HepG2 (cell line): Measurements from ENCODE around the gene ATR. TPM values are rescaled to one million over a fixed set of nuclear protein-coding genes. Genes with fewer than 3 reads are reported as not detected.
A peak's percentile ranks its signal among the peaks of the same experiment; 100 is the strongest.

Source experiments
- ATAC-seq: fragments of 200-7000 bp; cut with Tn5 transposase; 3 replicates; pipeline ENCODE4 v1.9.1; 2020; ENCODE audit warnings: mild to moderate bottlenecking, moderate library complexity
- BruUV-seq: library from RNA; stranded (reverse); fragments of 400-500 nt; replicated peaks from 2 replicates; lab custom pipeline; 2021; lab: Mats Ljungman, UMichigan
- CTCF ChIA-PET: fragments of 300-600 bp; formaldehyde crosslinking; extraction: SDS; loops from one replicate; lab custom pipeline; 2021; ENCODE audit warnings: low total read pairs, inconsistent platforms, low intra/inter-chr PET ratio; lab: Yijun Ruan, JAX
- POLR2A ChIA-PET: fragments of 350-600 bp; sonication (Branson Sonifier 250); formaldehyde crosslinking; loops from one replicate; lab custom pipeline; 2020; ENCODE audit warnings: antibody characterized with exemption, inconsistent platforms; lab: Yijun Ruan, JAX
- DNase-seq: peaks from one replicate; pipeline ENCODE4 v3.0.0-alpha.2; 2015; ENCODE audit warnings: low spot score
- FAIRE-seq: peaks from 3 replicates; lab custom pipeline; 2011; peaks lifted over from hg19 to GRCh38; lab: Jason Lieb, UNC
- H2AFZ ChIP-seq: one replicate; pipeline ENCODE4 v1.6.1; 2011; ENCODE audit warnings: low read length, inconsistent platforms
- H3K27ac ChIP-seq: fragments of 300-600 bp; 3 replicates; pipeline ENCODE4 v1.8.0; 2011; ENCODE audit warnings: mixed run types, mild to moderate bottlenecking, mixed read lengths, low read length, inconsistent platforms; ENCODE audit not compliant: insufficient read depth; ENCODE audit errors: extremely low read length
- H3K27me3 ChIP-seq, 2 experiments: fragments of 200-600 bp in 1 of 2; 2 replicates in 1 of 2; 3 replicates in 1 of 2; pipeline versions ENCODE4 v1.6.0 to v1.8.0; 2011; ENCODE audit warnings: low read length in 2 of 2, mild to moderate bottlenecking in 2 of 2, moderate library complexity in 2 of 2, inconsistent platforms in 1 of 2; ENCODE audit not compliant: insufficient read depth in 2 of 2, control insufficient read depth in 1 of 2
- H3K36me3 ChIP-seq, 2 experiments: fragments of 200-600 bp in 1 of 2; replicated peaks in 1 of 2; 2 replicates in 1 of 2; 3 replicates in 1 of 2; pipeline versions ENCODE4 v1.5.1 to v1.8.0; 2011; ENCODE audit warnings: low read length in 2 of 2, inconsistent platforms in 1 of 2; ENCODE audit not compliant: insufficient read depth in 2 of 2, control insufficient read depth in 1 of 2
- H3K4me1 ChIP-seq: 2 replicates; pipeline ENCODE4 v1.5.1; 2012; ENCODE audit warnings: low read length, inconsistent platforms; ENCODE audit not compliant: insufficient read depth
- H3K4me2 ChIP-seq: 2 replicates; pipeline ENCODE4 v1.6.0; 2011; ENCODE audit warnings: low read depth, low read length, inconsistent platforms
- H3K4me3 ChIP-seq, 3 experiments: fragments of 200-600 bp in 1 of 3; sonication (generic), shearing (Covaris generic) in 1 of 3; replicated peaks in 1 of 3; 2 replicates each; pipeline ENCODE4 v1.5.1; 2011 to 2016; ENCODE audit warnings: low read length in 3 of 3, inconsistent platforms in 2 of 3, low read depth in 2 of 3, mild to moderate bottlenecking in 2 of 3, control low read depth in 1 of 3, mixed read lengths in 1 of 3; ENCODE audit not compliant: insufficient read depth in 1 of 3
- H3K79me2 ChIP-seq: one replicate; pipeline ENCODE4 v1.6.1; 2011; ENCODE audit warnings: low read length, inconsistent platforms; ENCODE audit not compliant: insufficient read depth
- H3K9ac ChIP-seq: 2 replicates; pipeline ENCODE4 v1.6.0; 2011; ENCODE audit warnings: mild to moderate bottlenecking, low read depth, low read length, inconsistent platforms; ENCODE audit not compliant: insufficient read depth
- H3K9me3 ChIP-seq: 2 replicates; pipeline ENCODE4 v1.5.1; 2012; ENCODE audit warnings: mild to moderate bottlenecking, low read length
- H4K20me1 ChIP-seq: 2 replicates; pipeline ENCODE4 v1.6.0; 2011; ENCODE audit warnings: inconsistent platforms, mild to moderate bottlenecking, low read length, moderate library complexity; ENCODE audit not compliant: insufficient read depth
- ATF5 ChIP-seq: sonication (generic); formaldehyde crosslinking; IDR thresholded peaks from 2 replicates; pipeline ENCODE4 v1.4.0; 2020; ENCODE audit warnings: mild to moderate bottlenecking, low read depth, missing genetic modification reagents
- CSRNP1 ChIP-seq: sonication (generic); formaldehyde crosslinking; IDR thresholded peaks from 2 replicates; pipeline ENCODE4 v1.8.1; 2023; ENCODE audit warnings: mild to moderate bottlenecking, missing genetic modification reagents
- DMAP1 ChIP-seq: IDR thresholded peaks from 2 replicates; pipeline ENCODE4 v1.6.1; 2016
- FOXK1 ChIP-seq: sonication (generic); formaldehyde crosslinking; IDR thresholded peaks from 2 replicates; pipeline ENCODE4 v1.4.0; 2020; ENCODE audit warnings: low read depth, missing genetic modification reagents, borderline replicate concordance
- FOXO4 ChIP-seq: sonication (generic); formaldehyde crosslinking; conservative IDR thresholded peaks from 2 replicates; pipeline ENCODE4 v1.8.1; 2023; ENCODE audit warnings: missing genetic modification reagents
- PHF8 ChIP-seq: sonication (generic); formaldehyde crosslinking; IDR thresholded peaks from 2 replicates; pipeline ENCODE4 v1.5.0; 2020; ENCODE audit warnings: missing genetic modification reagents
- PLRG1 ChIP-seq: fragments of 450-650 bp; conservative IDR thresholded peaks from 2 replicates; pipeline ENCODE4 v1.6.1; 2016
- POLR2AphosphoS2 ChIP-seq: IDR thresholded peaks from 2 replicates; pipeline ENCODE4 v1.6.1; 2011; ENCODE audit warnings: low read depth, low read length, improper control_type of control experiment
- ZFYVE20 ChIP-seq: sonication (generic); formaldehyde crosslinking; IDR thresholded peaks from 2 replicates; pipeline ENCODE4 v1.8.0; 2023; ENCODE audit warnings: low read depth, mild to moderate bottlenecking, moderate library complexity, missing genetic modification reagents, borderline replicate concordance
- ZSCAN5A ChIP-seq: sonication (generic); formaldehyde crosslinking; IDR thresholded peaks from 2 replicates; pipeline ENCODE4 v1.8.0; 2022; ENCODE audit warnings: mild to moderate bottlenecking, missing genetic modification reagents, borderline replicate concordance
- WGBS: methylation state at CpG from one replicate; pipeline ENCODE4 v1.1.6; 2017; ENCODE audit warnings: low lambda C conversion rate; 5-methylcytosine and 5-hydroxymethylcytosine counted together
- in situ Hi-C: cut with HindIII; loops from 2 replicates; pipeline ENCODE4 v1.10.0; 2017; ENCODE audit warnings: low pct_unique_long_range_greater_than_20kb; ENCODE audit not compliant: extremely low pct_ligation_motif_present
- intact Hi-C: fragments of 100-400 bp; cut with micrococcal nuclease; formaldehyde crosslinking; loops from one replicate; pipeline ENCODE4 v1.10.0; 2022; ENCODE audit not compliant: unreplicated experiment
- polyA plus RNA-seq, 8 experiments: library from polyadenylated mRNA; depleted of rRNA in 3 of 8; stranded (reverse) in 7 of 8; unstranded in 1 of 8; fragments of >200 nt; fragmentation: Illumina TruSeq in 4 of 8; extraction: Trizol in 4 of 8; gene quantifications; 2 replicates each; pipeline versions ENCODE4 v1.2.1 to v1.2.3, GENCODE V29; 2011 to 2016; ENCODE audit warnings: low read depth in 4 of 8, missing spikeins in 1 of 8, mixed read lengths in 1 of 8; ENCODE audit not compliant: insufficient read depth in 1 of 8
- total RNA-seq, 5 experiments: library from RNA; depleted of rRNA; stranded (reverse); fragments of >200 nt; fragmentation: Illumina TruSeq; extraction: Trizol; gene quantifications; 2 replicates each; pipeline ENCODE4 v1.2.3, GENCODE V29; 2016; ENCODE audit warnings: low read depth in 1 of 5
- TF ChIP-seq, protein P1 (sequence below): sonication (generic); formaldehyde crosslinking; IDR thresholded peaks from 2 replicates; pipeline ENCODE4; 2020; ENCODE audit warnings: missing genetic modification reagents, mild to moderate bottlenecking, borderline replicate concordance
- TF ChIP-seq, protein P2 (sequence below): sonication (generic); formaldehyde crosslinking; conservative IDR thresholded peaks from 2 replicates; pipeline ENCODE4 v1.4.0; 2020; ENCODE audit warnings: mild to moderate bottlenecking, missing genetic modification reagents, moderate library complexity

Gene ATR
- total and polyA plus RNA-seq, 2 of the 13 experiments (the other 11 are each of a cell fraction or from before 2014, with no cell fraction given) = 6.6 to 17.0 TPM

DNA sequence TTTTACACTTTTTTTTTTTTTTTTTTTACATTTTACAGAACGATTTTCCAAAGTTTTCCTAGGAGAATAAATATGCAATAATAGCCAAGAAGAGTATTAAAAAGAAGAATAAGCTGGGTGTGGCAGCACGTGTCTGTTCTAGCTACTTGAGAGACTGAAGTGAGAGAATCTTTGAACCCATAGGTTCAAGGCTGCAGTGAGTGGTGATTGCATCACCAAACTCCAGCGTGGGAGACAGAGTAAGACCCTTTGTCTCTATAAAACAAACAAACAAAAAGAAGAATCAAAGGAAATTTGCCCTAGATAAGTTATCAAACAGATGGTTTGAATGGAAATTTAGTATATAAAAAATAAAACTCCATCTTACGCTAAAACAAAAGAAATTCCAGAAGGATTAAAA, 144.0 kb downstream of the ATR start:
- no TSS peak for BruUV-seq
- TF ChIP-seq FOXK1 (CRISPR knock-in tag) (no peak), FOXO4 (CRISPR knock-in tag) (no peak), ATF5 (CRISPR knock-in tag) (no peak), PHF8 (CRISPR knock-in tag) (no peak), CSRNP1 (CRISPR knock-in tag) (no peak), POLR2AphosphoS2 (no peak), PLRG1 (no peak), DMAP1 (CRISPR knock-in tag) (no peak), ZSCAN5A (CRISPR knock-in tag) (no peak), ZFYVE20 (CRISPR knock-in tag) (no peak)
- TF ChIP-seq, protein P1, sequence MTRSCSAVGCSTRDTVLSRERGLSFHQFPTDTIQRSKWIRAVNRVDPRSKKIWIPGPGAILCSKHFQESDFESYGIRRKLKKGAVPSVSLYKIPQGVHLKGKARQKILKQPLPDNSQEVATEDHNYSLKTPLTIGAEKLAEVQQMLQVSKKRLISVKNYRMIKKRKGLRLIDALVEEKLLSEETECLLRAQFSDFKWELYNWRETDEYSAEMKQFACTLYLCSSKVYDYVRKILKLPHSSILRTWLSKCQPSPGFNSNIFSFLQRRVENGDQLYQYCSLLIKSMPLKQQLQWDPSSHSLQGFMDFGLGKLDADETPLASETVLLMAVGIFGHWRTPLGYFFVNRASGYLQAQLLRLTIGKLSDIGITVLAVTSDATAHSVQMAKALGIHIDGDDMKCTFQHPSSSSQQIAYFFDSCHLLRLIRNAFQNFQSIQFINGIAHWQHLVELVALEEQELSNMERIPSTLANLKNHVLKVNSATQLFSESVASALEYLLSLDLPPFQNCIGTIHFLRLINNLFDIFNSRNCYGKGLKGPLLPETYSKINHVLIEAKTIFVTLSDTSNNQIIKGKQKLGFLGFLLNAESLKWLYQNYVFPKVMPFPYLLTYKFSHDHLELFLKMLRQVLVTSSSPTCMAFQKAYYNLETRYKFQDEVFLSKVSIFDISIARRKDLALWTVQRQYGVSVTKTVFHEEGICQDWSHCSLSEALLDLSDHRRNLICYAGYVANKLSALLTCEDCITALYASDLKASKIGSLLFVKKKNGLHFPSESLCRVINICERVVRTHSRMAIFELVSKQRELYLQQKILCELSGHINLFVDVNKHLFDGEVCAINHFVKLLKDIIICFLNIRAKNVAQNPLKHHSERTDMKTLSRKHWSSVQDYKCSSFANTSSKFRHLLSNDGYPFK (CRISPR knock-in tag) = no peak
- TF ChIP-seq, protein P2, sequence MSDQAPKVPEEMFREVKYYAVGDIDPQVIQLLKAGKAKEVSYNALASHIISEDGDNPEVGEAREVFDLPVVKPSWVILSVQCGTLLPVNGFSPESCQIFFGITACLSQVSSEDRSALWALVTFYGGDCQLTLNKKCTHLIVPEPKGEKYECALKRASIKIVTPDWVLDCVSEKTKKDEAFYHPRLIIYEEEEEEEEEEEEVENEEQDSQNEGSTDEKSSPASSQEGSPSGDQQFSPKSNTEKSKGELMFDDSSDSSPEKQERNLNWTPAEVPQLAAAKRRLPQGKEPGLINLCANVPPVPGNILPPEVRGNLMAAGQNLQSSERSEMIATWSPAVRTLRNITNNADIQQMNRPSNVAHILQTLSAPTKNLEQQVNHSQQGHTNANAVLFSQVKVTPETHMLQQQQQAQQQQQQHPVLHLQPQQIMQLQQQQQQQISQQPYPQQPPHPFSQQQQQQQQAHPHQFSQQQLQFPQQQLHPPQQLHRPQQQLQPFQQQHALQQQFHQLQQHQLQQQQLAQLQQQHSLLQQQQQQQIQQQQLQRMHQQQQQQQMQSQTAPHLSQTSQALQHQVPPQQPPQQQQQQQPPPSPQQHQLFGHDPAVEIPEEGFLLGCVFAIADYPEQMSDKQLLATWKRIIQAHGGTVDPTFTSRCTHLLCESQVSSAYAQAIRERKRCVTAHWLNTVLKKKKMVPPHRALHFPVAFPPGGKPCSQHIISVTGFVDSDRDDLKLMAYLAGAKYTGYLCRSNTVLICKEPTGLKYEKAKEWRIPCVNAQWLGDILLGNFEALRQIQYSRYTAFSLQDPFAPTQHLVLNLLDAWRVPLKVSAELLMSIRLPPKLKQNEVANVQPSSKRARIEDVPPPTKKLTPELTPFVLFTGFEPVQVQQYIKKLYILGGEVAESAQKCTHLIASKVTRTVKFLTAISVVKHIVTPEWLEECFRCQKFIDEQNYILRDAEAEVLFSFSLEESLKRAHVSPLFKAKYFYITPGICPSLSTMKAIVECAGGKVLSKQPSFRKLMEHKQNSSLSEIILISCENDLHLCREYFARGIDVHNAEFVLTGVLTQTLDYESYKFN (CRISPR knock-in tag) = 0 out of 2 replicates have a peak, but pooled peaks have one; percentile 23

More for the DNA sequence above, 144.0 kb downstream of the ATR start:
- ChIA-PET POLR2A (no interaction called here), CTCF (no interaction called here)
- Histone ChIP-seq H3K79me2 (peaks cover 26% of the 10 kb centered on the region), H3K4me3 (no peak overlapping the region), H3K4me2 (no peak overlapping the region), H3K9ac (no peak overlapping the region), H3K4me1 (peaks cover 24% of the 10 kb centered on the region), H2AFZ (no peak overlapping the region), H3K9me3 (no peaks in the 10 kb centered on the region), H4K20me1 (peaks cover 6% of the 10 kb centered on the region; the same call in 1 of the 2 replicates), H3K36me3 (peaks cover 0 to 10% of the 10 kb centered on the region in 2 experiments; a peak in 4 of 5 replicates), H3K27me3 (no peaks in the 10 kb centered on the region), H3K27ac (no peak overlapping the region)
- in situ Hi-C loops (no loop called here), intact Hi-C loops (no loop called here)
- peak; percentile 32 for DNase-seq
- WGBS = 42% methylated on average over 4 of the region's 4 CpGs
- no peak for FAIRE-seq
- no peak for ATAC-seq
